RWPE1 (cell line): ENCODE measurements around the gene TRDMT1.

Experiments used
- CTCF ChIA-PET: fragments of 350-600 bp; sonication (Branson Sonifier 250); formaldehyde crosslinking; extraction: SDS; loops from one replicate; lab custom pipeline; 2021; lab: Yijun Ruan, JAX
- POLR2A ChIA-PET: fragments of 400-600 bp; formaldehyde crosslinking; extraction: SDS; loops from one replicate; lab custom pipeline; 2020; ENCODE audit warnings: antibody characterized with exemption; ENCODE audit not compliant: low non-redundant PET; lab: Yijun Ruan, JAX
- DNase-seq: peaks from one replicate; pipeline ENCODE4 v3.0.0; 2012; ENCODE audit warnings: low spot score
- H3K27ac ChIP-seq: fragments of 450-650 bp; 2 replicates; pipeline ENCODE4 v1.5.1; 2017
- TF ChIP-seq, protein P1 (sequence below): fragments of 450-650 bp; conservative IDR thresholded peaks from 2 replicates; pipeline ENCODE4 v1.5.1; 2017; ENCODE audit warnings: low read depth, mild to moderate bottlenecking

TRDMT1 gene

DNA sequence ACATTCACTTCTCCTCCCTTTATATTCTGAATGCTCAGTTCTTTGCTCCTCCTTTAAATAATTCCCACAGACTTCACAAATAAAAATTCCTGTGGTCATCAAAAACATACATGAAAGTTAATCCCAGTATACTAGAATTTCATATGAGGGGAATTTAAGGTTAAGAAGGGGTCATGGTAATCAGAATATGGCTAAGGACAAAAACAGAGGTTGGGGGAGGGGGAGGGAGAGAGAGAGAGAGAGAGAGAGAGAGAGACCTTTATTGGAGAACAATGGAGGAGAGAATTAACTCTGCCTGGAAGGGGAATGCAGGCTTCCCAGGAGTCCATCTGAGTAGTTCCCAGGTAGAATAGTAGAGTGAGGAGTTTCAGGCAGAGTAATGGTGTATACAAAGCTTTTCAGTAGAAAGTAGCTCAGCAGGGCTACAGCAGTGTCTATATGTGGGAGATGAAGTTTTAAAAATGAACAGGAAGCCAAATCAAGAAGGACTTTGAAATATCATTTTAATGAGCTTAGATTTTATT lies 66.7 kb downstream of the TRDMT1 start:
- DNase-seq = no peak
- ChIA-PET CTCF (no interaction called here), POLR2A (no interaction called here)
- H3K27ac ChIP-seq = no peak overlapping the region
- TF ChIP-seq, protein P1, sequence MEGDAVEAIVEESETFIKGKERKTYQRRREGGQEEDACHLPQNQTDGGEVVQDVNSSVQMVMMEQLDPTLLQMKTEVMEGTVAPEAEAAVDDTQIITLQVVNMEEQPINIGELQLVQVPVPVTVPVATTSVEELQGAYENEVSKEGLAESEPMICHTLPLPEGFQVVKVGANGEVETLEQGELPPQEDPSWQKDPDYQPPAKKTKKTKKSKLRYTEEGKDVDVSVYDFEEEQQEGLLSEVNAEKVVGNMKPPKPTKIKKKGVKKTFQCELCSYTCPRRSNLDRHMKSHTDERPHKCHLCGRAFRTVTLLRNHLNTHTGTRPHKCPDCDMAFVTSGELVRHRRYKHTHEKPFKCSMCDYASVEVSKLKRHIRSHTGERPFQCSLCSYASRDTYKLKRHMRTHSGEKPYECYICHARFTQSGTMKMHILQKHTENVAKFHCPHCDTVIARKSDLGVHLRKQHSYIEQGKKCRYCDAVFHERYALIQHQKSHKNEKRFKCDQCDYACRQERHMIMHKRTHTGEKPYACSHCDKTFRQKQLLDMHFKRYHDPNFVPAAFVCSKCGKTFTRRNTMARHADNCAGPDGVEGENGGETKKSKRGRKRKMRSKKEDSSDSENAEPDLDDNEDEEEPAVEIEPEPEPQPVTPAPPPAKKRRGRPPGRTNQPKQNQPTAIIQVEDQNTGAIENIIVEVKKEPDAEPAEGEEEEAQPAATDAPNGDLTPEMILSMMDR = no peak

DNA sequence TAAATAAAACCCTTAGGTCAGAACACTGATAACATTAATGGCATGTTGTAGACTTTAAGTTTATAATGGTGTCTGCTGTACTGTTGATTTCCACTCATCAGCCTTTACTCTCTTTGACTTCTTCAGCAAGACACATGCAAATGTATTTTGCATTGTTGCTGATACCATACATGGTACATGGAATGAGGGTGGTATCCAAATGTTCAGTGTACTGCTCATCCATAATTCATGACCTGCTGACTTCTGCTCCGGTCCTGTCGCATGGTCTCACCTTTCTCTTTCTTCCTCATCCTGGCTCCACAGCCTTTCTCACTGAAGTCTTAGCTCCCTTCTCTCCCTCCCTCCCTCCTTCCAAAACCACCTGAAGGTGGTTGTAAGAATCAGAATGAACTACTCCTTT lies 67.2 kb downstream of the TRDMT1 start:
- TF ChIP-seq, protein P1 = no peak
- no peak overlapping the region for H3K27ac ChIP-seq
- POLR2A ChIA-PET = no interaction called here
- no peak for DNase-seq
- CTCF ChIA-PET = no interaction called here

DNA sequence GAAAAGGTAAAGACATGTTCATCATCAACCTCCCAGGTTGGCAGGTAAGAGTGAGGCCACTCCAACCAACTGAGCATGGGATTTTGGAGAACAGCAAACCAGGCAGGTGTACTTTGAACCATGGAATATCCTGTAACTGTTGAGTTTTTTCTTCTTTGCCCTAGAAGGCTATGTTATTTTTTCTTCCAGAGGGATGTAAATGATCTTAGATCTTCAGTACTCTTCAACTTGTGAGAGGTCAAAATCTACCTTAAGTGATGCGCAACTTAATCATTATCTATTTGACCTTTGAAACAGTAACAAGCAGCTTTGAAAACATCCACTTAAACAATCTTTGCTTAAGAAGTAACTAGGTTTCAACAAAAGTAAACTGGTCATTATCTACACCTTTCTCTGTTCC lies 71.7 kb downstream of the TRDMT1 start, which contains the start of gene CUBN:
CUBN (minus strand) TSS at position 71 of the 400 bp plus-strand sequence; CDS start at position 25, 46 bp downstream.
- ChIA-PET POLR2A (no interaction called here), CTCF (no interaction called here)
- TF ChIP-seq, protein P1 = no peak
- H3K27ac ChIP-seq = no peak within 1 kb of the TSS
- no peak for DNase-seq

DNA sequence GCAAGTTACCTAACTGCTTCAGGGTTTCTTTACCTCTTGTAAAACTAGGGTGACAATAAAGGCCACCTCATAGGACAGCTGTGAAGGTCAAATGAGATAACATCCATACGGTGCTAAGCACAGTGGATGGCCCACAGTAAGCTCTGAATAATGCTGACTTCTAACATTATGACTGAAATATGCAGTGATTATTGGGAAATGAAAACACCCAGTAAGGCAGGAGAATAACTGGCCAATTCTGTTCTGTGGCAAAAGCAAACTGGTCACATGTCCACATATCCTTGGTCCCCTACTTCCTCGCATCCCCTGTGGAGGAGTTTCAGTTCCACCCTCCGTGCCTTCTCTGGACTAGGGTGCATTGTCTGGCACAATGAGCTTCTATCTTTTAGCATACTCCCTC lies 73.2 kb downstream of the TRDMT1 start:
- ChIA-PET CTCF (interaction anchor here (0.7 kb wide), 1 partner anchor 1371 kb away, joined by 3 read pairs; no protein-coding TSS in a partner anchor), POLR2A (no interaction called here)

DNA sequence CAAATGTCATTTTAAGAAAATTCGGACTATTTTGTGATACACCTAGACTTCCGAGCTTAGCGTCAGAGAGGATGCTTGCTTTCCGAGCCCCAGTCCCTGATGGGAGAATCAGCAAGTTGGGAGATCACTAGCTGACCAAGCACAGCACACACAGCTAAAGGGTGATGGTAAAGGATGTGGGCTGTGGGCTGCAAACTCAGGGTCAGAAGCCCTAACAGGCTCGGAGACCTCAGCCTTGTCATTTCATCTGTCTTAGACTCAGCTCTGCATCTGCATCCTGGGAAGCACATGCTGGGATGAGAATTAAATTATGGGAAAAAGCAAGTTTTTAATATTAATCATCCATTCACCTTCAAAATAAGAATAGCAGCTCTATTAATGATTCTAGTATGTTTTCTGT lies 75.1 kb downstream of the TRDMT1 start:
- ChIA-PET CTCF (no interaction called here), POLR2A (no interaction called here)
- H3K27ac ChIP-seq = no peak overlapping the region
- TF ChIP-seq, protein P1 = no peak
- no peak for DNase-seq

More for the DNA sequence above, 73.2 kb downstream of the TRDMT1 start:
- no peak for DNase-seq
- no peak overlapping the region for H3K27ac ChIP-seq
- TF ChIP-seq, protein P1 = no peak

DNA sequence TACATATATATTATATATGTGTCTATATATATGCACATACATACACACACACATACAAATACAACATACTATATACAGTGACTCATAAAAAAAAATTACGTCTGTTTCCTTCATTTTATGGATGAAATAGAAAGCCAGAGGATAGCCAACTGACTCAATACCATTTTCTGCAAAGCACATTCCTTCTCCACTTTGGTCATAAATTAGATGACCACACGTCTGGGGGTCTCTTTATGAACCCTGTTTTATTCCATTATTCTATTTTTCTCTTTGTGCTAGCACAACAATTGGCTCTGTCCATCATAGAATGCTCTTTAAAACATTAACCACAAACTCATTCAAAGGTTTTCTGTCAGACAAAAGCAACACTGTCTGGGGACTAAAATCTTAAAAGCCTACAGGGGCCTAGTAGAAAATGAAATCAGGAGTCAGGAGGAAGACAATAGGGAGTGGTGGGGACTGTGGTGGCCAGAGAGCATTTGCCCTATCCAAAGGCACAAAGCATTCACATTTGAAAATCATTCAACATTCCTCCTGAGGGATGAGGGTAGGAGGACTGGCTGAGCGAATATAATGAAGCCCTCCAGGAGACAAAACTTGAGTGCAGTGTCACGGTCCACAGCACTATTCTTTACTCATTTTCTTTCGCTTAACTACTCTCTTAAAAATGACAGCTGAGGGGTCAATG lies 76.1 kb downstream of the TRDMT1 start:
- no peak overlapping the region for H3K27ac ChIP-seq
- DNase-seq = no peak
- TF ChIP-seq, protein P1 = no peak
- POLR2A ChIA-PET = no interaction called here
- CTCF ChIA-PET = no interaction called here
